HG02943 (cell line): ENCODE measurements around the gene FYN.
"Not testable (repeated sequence)": the region's sequence is repeated elsewhere in the genome, so short reads cannot be mapped to it uniquely, and the experiment has no call there.

Experiments
- ATAC-seq: cut with Tn5 transposase; IDR thresholded peaks from one replicate; pipeline ENCODE4 v1.9.1; 2021; ENCODE audit warnings: mild to moderate bottlenecking, low read depth, moderate library complexity; ENCODE audit not compliant: unreplicated experiment

Gene FYN

GRCh38 chr6:111650049-111650448, 223.2 kb downstream of the FYN start:
- ATAC-seq, result no peak

GRCh38 chr6:111648100-111648499, 225.2 kb downstream of the FYN start:
- no peak for ATAC-seq

DNA sequence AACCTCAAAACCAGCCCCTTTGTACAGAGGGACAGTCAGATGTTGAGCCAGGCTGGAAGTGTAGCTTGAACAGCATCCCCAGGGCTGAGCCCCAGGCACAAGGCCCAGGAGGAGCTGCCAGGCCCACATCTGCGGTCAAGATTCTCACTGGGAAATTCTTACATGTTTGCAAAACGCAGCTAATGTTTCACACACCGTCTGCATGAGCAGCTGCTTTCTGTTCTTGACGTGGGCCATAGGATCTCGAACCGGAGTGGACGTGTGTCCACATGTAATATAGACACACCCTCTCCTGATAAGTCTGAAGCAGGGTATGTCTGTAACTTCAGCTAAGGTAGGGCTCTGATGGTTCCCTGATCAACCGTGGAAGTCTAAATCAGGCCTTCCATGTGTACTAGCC, 226.3 kb downstream of the FYN start:
- no peak for ATAC-seq

GRCh38 chr6:111646034-111646433, 227.2 kb downstream of the FYN start:
- ATAC-seq, result no peak

- ATAC-seq, result no peak
These were observed 228.3 kb downstream of the FYN start for GRCh38 chr6:111644893-111645430.

DNA sequence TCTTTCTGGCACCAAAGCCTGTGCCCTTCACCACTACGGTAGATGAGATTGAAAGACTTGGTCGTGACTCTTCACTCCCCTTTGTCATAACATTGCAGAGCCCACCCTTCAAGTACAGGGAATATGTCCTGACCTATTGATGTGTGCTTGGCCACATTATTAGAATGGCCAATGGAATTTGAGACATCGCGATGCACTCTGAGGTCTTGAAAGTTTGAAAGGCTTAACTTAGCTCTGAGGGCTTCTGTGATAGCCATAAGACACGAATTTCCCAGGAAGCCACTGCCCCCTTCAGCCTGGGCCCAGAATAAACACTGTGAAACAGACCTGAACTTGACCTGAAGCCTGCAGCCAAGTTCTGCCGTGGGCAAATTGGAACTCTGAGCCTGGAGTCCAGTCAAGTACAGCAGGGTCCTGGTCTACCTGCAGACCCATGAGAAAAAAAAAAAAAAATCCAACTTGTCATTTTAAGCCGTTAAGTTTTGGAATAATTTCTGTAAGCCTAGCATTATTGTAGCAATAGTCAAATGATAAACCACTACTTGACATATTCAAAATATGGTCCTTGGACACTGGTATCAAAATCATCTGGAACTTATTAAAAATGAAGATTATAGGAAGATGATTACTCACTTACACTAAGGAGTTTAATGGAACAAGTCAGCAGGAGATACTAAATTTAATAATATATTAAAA, 230.6 kb downstream of the FYN start:
- ATAC-seq, result no peak

DNA sequence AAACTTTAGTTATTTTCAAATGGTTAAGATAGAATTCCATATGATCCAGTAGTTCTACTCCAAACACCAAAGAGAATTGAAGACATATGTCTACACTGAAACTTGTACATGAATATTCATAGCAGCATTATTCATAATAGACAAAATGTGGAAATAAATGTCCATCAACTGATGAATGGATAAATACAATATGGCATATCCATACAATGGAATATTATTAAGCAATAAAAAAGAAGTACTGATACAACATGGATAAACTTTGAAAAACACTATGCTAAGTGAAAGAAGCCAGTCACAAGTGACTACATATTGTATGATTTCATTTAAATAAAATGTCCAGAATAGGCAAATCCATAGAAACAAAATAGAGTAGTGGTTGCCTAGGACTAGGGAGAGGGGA, 234.0 kb downstream of the FYN start:
- no peak for ATAC-seq

- ATAC-seq, result not testable (repeated sequence)
These were observed 238.3 kb downstream of the FYN start for GRCh38 chr6:111634981-111635380.

DNA sequence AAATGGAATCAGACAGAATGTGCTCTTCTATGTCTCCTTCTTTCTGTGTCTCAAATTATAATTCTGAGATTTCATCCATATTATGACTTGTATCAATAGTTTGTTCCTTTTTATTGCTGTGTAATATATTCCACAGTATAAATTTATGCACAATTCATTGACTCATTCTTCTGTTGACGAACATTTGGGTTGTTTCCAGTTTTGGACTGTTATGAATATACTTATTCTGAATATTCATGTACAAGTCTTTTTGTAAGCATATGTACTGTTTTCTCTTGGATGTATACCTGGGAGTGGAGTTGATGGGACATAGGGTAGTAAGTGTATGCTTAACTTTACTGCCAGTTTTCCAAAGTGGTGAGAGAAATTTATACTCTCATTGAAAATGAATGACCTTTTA, 239.4 kb downstream of the FYN start:
- no peak for ATAC-seq

- ATAC-seq, result no peak
These were observed 240.6 kb downstream of the FYN start for GRCh38 chr6:111632468-111633247.

- no peak for ATAC-seq
These were observed 241.3 kb downstream of the FYN start for GRCh38 chr6:111631903-111632460.

- no peak for ATAC-seq
These were observed 242.2 kb downstream of the FYN start for GRCh38 chr6:111631018-111631417.

DNA sequence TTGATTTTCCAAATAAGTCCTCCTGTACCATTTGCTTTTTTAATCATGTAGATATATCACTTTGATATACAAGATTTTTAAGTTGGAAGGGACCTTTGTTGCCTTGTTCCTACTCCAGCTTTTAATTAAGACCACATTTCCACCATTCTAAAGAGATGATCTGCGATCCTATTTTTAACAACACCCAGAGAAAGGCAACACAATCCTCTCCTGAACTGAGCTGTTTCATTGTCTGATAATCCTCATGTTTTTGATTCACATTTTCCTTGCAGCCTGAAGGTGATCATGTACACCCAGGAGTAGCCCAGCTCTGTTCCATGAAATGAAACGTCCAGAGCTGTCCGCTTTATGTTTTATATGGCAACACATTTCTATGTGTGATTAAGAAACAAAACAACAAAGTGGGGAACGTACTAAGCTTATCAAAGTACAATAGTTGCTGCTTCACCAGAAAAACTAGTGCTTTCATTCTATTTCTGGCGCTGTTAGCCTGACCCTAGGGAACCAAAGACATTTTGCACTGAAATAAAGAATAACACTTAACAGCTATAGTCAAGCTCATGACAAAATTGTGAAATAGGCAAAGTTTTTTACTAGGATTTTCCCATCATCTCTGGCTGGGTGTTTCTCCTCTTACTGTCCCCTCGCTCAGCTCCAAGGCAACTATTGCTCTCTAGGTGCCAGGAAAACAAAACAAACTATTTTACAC, 245.0 kb downstream of the FYN start:
- no peak for ATAC-seq

GRCh38 chr6:111626441-111626840, 246.8 kb downstream of the FYN start:
- ATAC-seq, result no peak

DNA sequence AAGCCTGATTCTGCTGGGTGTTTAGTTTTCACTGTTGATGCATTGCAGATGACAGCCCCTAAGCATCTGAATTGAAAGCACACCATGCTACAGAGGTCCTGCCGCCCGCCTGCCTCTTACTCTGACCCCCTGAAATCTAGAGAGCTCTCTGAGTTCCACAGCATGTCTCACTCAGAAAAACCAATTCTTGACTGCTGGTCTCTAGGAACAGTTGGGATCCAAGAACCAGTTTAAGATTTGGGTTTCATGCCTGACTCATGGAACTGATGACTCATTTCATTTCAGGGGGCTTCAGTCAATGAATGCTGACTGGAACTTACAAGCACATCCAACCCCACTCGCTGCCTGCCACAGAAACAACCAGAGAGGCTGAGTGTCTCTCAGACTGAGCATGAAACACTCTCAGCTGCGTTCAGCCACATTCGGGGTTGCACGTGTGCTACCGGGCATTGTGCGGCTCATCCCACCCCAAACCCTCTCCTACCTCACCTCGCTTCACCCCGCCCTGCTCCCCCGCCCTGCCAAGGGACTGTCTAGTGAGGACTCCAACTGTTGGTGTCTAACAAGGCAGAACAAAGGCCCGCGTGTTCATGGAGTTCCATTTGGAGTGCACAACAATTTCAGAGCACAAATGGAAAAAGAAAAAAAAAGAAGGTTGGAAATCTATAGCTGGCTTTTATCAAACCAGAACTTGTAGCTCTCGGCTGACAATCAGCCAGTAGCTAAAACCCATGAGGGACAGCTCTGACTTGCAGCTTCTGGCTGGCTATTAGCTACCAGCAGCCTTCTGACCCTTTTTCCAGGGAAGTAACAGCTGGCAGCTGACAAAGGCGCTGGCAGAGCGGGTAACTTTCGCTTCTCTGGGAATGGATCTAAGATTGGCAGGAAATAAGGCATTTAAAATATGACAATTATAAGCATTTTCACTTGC, 247.5 kb downstream of the FYN start:
- ATAC-seq, result no peak

DNA sequence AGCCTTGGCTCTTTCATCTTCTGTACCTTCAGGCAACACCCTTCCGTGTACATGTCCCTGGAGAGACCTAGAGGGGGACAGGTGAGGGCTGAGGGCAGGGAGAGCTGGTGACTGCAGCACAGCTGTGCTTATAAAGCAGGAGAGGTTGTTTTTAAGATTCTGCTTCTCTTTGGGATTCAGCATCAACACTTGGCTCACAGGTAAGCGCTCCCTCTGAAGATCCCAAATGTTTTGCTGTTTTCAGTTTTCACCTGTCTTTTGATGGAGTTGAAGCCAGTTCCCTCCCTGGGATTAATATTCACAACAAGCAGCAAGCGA, 248.2 kb downstream of the FYN start:
- no peak for ATAC-seq

DNA sequence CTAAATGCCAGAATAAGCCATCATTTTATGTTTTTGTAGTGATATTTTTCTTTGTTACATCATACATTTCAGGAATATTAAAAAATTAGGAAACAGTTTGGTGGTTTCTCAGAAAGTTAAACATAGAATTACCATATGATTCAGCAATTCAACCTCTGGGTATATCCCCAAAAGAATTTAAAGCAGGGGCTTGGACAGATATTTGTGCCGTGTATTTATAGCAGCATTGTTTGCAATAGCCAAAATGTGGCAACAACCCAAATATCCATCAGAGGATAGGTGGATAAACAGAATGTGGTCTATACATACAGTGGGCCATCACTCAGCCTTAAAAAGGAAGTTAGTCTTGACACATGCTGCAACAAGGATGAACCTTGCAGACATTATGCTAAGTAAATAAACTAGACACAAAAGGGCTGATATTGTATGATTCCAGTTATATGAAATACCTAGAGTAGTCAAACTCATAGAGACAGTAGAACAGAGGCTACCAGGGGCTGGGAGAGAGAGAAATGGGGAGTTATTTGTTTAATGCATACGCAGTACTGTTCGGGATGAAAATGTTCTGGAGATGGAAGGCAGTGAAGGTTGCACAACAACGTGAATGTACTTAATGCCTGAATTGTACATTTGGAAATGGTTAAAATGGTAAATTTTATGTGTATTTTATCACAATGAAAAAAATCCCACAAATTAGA, 248.7 kb downstream of the FYN start:
- ATAC-seq, result no peak

DNA sequence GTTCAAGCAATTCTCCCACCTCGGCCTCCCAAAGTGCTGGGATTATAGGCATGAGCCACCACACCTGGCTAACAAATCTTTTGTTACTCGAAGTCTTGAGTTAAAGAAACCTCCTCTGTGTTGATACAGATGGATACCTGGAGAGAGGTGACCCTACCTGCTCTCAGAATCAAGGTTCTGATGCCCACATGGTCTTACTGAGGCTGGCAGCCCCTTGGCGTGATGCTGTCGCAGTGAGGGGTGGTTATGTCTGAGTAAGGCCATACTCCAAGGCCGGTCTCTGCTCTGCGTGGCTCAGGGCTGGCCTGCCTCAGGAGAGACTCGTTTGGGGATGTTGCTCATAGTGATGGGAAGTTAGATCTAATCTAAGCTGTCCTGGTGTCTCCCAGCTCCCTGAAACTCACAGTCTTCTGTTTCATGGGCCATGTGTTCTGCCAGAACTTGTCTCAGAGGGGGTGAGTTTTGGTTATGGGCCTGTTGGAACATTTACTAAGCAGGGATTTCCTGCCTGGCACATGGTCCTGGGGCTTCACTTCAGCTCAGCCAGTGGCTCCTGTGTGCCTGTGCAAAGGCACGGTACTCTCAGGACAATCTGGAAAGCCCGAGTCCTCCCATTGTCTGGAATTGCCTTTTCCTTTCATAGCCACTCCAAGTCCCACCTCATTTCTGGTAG, 250.1 kb downstream of the FYN start:
- no peak for ATAC-seq

DNA sequence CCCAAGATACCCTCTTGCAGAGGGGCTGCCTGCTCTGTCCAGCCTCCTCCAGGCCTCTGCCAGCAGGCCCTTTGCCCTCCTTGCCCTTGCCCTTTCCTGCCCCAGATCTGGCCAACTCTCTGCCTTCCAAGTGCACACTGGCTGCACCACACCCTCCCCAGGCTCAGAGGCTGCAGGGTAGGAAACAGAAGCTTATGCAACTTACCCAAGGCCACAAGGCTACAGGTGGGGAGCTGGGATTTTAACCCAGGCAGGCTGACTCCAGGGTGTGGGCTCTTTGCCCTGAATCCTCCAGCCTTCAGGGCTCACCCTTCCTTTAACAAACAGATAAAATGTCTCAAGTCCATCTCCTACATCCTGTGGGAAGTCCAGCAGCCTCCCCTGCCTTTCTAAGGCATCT, 253.1 kb downstream of the FYN start:
- ATAC-seq, result no peak
